WERI-Rb-1 (cell line): ENCODE data around the gene NEK5.

Experiments used
- DNase-seq: peaks from one replicate; pipeline ENCODE4 v3.0.0-alpha.2; 2020
- H3K27ac ChIP-seq: fragments of 250-450 bp; sonication (Bioruptor Pico); 2 replicates; pipeline ENCODE4 v1.5.1; 2020; ENCODE audit warnings: mild to moderate bottlenecking, moderate library complexity
- H3K27me3 ChIP-seq: fragments of 250-450 bp; sonication (Bioruptor Pico); 2 replicates; pipeline ENCODE4 v1.5.1; 2021; ENCODE audit warnings: mild to moderate bottlenecking, low read depth, moderate library complexity; ENCODE audit not compliant: insufficient read depth, severe bottlenecking
- H3K36me3 ChIP-seq: fragments of 250-450 bp; sonication (Bioruptor Pico); 2 replicates; pipeline ENCODE4 v1.5.1; 2020; ENCODE audit warnings: mild to moderate bottlenecking, moderate library complexity
- H3K4me3 ChIP-seq: 2 replicates; pipeline ENCODE4 v1.5.1; 2011; ENCODE audit warnings: low read depth, mild to moderate bottlenecking, control low read depth, low read length
- H3K9me3 ChIP-seq: fragments of 250-450 bp; sonication (Bioruptor Pico); 2 replicates; pipeline ENCODE4 v1.5.1; 2021; ENCODE audit warnings: mild to moderate bottlenecking, moderate library complexity; ENCODE audit not compliant: severe bottlenecking
- TF ChIP-seq, protein P1 (sequence below): IDR thresholded peaks from 2 replicates; pipeline ENCODE4 v1.5.1; 2011; ENCODE audit warnings: low read depth, mild to moderate bottlenecking, control low read depth, inconsistent platforms, low read length

The NEK5 gene

DNA sequence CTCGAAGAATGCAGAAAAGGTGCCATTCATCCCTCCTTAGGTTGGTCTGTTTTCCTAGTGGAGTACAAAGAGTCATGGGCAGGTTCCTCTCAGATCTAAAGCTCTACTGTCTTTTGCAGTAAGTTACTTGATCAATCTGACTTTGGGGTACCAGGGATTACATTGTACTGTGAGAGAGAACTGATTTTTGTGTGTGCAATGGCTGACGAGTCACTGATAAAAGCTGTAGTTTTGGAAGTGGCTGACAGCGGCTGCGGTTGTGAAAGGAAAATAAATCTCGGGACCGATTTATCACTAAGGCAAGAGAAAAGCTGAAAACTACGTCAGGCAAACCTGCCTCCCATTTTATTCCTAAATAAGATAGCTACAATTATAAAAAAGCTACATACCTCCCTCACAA lies 77.5 kb downstream of the NEK5 start:
- Histone ChIP-seq H3K27me3 (no peaks in the 10 kb centered on the region), H3K27ac (no peak overlapping the region), H3K9me3 (no peaks in the 10 kb centered on the region), H3K4me3 (no peak overlapping the region), H3K36me3 (no peaks in the 10 kb centered on the region)
- no peak for DNase-seq
- TF ChIP-seq, protein P1, sequence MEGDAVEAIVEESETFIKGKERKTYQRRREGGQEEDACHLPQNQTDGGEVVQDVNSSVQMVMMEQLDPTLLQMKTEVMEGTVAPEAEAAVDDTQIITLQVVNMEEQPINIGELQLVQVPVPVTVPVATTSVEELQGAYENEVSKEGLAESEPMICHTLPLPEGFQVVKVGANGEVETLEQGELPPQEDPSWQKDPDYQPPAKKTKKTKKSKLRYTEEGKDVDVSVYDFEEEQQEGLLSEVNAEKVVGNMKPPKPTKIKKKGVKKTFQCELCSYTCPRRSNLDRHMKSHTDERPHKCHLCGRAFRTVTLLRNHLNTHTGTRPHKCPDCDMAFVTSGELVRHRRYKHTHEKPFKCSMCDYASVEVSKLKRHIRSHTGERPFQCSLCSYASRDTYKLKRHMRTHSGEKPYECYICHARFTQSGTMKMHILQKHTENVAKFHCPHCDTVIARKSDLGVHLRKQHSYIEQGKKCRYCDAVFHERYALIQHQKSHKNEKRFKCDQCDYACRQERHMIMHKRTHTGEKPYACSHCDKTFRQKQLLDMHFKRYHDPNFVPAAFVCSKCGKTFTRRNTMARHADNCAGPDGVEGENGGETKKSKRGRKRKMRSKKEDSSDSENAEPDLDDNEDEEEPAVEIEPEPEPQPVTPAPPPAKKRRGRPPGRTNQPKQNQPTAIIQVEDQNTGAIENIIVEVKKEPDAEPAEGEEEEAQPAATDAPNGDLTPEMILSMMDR, result no peak

DNA sequence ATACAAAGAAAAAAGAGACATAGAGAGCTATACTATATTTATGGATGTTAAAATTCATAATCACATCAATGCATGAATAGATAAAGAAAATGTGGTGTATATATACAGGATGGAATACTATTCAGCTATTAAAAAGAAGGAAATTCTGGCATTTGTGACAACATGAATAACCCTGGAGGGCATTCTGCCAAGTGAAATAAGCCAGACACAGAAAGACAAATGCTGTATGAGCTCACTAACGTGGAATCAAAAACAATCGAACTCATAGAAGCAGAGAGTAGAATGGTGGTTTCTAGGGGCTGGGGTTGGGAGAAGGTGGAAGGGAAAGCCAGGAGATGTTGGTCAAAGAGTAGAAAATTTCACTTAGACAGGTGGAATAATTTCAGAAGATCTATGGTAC lies 80.4 kb downstream of the NEK5 start:
- H3K9me3 ChIP-seq, result no peaks in the 10 kb centered on the region
- no peak overlapping the region for H3K4me3 ChIP-seq
- no peak overlapping the region for H3K27ac ChIP-seq
- TF ChIP-seq, protein P1, result no peak
- DNase-seq, result no peak
- no peaks in the 10 kb centered on the region for H3K36me3 ChIP-seq
- H3K27me3 ChIP-seq, result no peaks in the 10 kb centered on the region

DNA sequence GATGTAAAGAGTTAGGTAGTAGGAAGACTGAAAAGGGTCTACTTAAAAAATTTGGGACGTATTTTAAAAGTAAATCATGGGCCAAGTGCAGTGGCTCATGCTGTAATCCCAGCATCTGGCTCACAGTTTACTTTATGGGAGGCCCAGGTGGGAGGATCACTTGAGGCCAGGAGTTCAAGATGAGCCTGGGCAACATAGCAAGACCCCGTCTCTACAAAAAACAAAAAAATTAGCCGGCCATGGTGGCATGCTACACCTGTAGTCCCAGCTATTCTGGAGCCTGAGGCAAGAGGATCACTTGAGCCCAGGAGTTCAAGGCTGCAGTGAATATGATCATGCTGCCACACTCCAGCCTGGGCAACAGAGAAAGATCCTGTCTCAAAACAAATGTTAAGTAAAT lies 81.4 kb downstream of the NEK5 start:
- Histone ChIP-seq H3K27me3 (no peaks in the 10 kb centered on the region), H3K36me3 (no peaks in the 10 kb centered on the region), H3K9me3 (no peaks in the 10 kb centered on the region), H3K27ac (no peak overlapping the region), H3K4me3 (no peak overlapping the region)
- DNase-seq, result no peak
- TF ChIP-seq, protein P1, result no peak

DNA sequence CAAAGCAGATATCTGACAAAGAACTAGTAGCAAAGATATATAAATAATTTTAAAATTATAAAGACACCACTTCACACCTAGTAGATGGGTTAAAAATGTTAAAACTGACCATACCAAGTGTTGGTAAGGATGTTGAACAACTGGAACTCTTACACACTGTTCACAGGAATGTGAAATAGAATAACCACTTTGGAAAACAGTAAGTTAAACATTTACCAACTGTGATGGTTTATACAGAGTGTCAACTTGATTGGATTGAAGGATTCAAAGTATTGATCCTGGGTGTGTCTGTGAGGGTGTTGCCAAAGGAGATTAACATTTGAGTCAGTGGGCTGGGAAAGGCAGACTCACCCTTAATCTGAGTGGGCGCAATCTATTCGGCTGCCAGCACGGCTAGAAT lies 85.2 kb downstream of the NEK5 start:
- no peaks in the 10 kb centered on the region for H3K27me3 ChIP-seq
- no peaks in the 10 kb centered on the region for H3K9me3 ChIP-seq
- DNase-seq, result no peak
- H3K27ac ChIP-seq, result no peak overlapping the region
- no peaks in the 10 kb centered on the region for H3K36me3 ChIP-seq
- TF ChIP-seq, protein P1, result no peak
- H3K4me3 ChIP-seq, result no peak overlapping the region

DNA sequence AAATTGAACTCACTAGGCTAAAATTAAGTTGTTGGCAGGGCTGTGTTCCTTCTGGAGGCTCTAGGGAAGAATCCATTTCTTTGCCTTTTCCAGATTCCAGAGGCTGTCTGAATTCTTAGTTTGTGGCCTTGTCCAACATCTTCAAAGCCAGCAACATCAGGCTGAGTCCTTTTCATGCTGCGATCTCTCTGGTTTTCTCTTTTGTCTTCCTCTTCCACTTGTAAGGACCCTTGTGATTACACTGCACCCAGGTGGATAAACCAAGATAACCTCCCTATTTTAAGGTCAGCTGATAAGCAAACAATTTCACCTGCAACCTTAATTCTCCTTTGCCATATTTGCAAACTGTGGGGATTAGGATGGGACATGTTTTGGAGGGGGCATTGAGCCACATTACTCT lies 92.8 kb downstream of the NEK5 start:
- Histone ChIP-seq H3K27ac (no peak overlapping the region), H3K27me3 (no peaks in the 10 kb centered on the region), H3K36me3 (no peaks in the 10 kb centered on the region), H3K4me3 (no peak overlapping the region), H3K9me3 (no peaks in the 10 kb centered on the region)
- DNase-seq, result no peak
- TF ChIP-seq, protein P1, result no peak

DNA sequence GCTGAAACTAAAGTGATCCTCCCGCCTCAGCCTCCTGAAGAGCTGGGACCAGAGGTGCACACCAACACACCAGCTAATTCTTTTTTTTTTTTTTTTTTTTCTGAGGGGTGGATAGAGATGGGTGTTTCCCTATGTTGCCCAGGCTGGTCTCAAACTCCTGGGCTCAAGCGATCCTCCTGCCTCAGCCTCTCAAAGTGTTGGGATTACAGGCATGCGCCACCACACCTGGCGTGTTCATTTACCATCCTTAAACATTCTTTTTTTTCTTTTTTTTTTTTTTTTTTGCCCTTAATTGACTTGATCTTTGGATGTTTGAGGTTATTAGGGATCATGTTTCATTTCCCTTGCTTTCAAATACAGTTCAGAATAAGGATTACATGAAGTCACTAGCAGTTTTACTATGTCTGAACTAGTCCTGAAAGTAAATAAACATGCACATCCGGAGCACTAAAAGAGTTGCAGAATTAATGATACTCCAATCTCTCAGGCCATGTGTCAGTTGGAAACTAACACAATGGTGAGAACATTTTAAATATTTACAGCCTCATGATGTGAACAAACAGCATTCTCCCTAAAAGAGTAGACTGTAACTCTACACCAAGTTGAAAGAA lies 94.2 kb downstream of the NEK5 start:
- no peak overlapping the region for H3K4me3 ChIP-seq
- TF ChIP-seq, protein P1, result no peak
- no peak overlapping the region for H3K27ac ChIP-seq
- DNase-seq, result no peak
- H3K27me3 ChIP-seq, result no peaks in the 10 kb centered on the region
- H3K36me3 ChIP-seq, result no peaks in the 10 kb centered on the region
- H3K9me3 ChIP-seq, result no peaks in the 10 kb centered on the region
